Stimulated activated CD8-positive, alpha-beta memory T cell treated with anti-CD3 and anti-CD28 coated beads, Interleukin-12 subunit alpha, Interleukin-12 subunit beta, amount 100 ng/mL, for 24 hours (primary cell): ENCODE data around the gene XKR8.

Source experiments
- DNase-seq: peaks from one replicate; pipeline ENCODE4 v3.0.0-alpha.2; 2020; ENCODE audit errors: extremely low read depth

The XKR8 gene

DNA sequence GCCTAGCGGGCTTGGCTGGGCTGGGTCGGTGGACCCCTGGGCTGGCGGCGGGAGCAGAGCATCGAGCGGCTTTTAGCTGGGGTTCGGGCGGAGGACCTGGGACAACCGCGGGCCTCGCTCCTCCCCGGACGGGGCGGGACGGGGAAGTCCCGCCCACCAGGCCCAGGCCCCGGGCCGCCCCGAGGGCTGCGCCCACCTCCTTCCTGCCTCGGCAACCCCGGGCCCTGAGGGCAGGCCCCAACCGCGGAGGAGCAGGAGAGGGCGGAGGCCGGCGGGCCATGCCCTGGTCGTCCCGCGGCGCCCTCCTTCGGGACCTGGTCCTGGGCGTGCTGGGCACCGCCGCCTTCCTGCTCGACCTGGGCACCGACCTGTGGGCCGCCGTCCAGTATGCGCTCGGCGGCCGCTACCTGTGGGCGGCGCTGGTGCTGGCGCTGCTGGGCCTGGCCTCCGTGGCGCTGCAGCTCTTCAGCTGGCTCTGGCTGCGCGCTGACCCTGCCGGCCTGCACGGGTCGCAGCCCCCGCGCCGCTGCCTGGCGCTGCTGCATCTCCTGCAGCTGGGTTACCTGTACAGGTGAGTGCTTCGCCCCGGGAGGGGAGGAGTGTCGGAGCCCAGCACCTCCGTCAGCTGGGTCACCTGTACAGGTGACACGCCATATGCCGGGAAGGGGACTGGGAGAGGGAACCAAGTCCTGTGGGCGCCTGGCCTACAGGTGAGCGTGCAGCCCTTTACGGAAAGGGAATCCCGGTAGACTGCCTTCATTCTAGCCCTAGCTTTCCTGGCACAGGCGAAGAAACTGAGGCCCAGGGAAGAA lies at the start of gene XKR8:
XKR8 (plus strand) TSS at position 182 of the 812 bp plus-strand sequence; CDS start at position 279, 97 bp downstream.
- DNase-seq = peak; percentile 67

- DNase-seq = no peak
These were observed 47.3 kb upstream of the XKR8 start for GRCh38 chr1:27912429-27912828.

GRCh38 chr1:27915082-27915575 lies 44.6 kb upstream of the XKR8 start:
- no peak for DNase-seq

DNA sequence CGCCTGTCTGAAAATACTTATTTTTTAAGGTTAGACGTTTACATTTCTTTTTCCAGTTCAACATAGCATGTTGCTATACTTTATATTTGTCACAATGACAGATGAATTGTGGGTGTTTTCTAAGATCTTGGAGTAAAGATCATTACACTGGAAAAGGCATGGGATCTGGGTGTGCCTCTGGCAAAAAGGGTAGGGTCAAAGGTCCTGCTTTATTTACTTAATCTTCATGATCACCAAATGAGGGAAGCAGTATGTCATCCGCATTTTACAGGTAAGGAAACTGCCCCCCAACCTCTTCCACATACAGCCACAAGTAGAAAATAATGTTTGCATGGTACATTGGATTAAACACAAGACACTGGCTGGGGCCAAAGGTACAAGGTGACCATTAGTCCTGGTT lies 37.5 kb upstream of the XKR8 start:
- no peak for DNase-seq

DNA sequence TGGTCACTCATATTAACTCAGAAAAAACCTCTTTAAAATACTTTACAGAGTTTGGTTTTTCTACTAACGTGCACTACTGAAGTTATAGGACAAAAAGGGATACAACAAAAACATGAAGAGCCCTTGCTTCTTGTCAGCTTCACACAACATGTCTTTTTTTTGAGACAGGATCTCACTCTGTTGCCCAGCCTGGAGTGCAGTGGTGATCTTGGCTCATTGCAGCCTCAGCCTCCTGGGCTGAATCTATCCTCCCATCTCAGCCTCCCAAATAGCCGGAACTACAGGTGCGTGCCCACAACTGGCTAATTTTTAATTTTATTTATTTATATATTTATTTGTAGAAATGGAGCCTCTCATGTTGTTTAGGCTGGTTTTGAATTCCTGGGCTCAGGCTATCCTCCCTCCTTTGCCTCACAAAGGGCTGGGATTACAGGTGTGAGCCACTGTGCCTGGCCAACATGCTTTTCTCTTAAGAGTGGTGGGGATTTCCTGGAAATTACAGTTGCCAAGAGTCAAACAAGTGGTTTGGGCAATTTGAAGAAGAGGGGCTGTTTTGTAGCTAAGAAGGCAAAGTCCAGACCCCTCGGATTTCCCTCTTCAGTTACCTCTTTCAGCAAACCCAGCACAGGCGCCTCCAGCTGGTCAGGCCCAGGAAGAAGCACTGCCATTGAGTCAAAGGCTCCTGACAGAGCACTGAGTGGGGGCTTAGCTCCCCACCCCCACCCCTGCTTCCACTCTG lies 31.4 kb upstream of the XKR8 start:
- DNase-seq = no peak

DNA sequence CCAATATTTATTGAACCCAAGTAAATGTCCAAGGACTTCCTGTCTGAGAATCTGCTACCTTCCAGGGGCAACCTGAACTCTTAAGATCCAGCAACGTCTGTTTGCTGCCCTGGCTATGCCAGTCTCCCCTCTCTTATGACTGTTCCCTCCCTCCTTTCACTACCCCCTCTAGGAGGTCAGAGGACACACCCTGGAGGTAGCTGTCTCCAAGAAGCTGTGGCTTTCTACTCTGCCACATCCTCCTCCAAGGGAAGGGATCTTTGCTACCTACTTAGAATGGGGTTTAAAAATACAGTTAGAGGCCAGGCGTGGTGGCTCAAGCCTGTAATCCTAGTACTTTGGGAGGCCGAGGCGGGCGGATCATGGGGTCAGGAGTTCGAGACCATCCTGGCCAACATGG lies 28.6 kb upstream of the XKR8 start:
- no peak for DNase-seq

DNA sequence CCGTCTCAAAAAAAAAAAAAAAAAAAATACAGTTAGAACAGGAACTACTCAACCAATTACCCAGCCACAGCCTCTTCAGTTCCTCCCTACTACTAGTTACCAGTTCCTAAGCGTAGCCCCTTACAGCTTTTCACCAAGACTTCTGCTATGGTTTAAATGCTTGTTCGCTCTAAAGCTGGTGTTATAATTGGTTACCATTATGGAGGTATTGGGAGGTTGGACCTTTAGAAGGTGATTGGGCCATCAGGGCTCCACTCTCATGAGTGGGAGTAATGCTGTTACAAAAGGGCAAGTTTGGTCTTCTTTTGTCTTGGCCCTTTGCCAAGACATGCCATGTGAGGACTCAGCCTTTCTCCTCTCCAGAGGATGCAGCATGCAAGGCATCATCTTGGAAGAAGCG lies 28.0 kb upstream of the XKR8 start:
- DNase-seq = no peak

DNA sequence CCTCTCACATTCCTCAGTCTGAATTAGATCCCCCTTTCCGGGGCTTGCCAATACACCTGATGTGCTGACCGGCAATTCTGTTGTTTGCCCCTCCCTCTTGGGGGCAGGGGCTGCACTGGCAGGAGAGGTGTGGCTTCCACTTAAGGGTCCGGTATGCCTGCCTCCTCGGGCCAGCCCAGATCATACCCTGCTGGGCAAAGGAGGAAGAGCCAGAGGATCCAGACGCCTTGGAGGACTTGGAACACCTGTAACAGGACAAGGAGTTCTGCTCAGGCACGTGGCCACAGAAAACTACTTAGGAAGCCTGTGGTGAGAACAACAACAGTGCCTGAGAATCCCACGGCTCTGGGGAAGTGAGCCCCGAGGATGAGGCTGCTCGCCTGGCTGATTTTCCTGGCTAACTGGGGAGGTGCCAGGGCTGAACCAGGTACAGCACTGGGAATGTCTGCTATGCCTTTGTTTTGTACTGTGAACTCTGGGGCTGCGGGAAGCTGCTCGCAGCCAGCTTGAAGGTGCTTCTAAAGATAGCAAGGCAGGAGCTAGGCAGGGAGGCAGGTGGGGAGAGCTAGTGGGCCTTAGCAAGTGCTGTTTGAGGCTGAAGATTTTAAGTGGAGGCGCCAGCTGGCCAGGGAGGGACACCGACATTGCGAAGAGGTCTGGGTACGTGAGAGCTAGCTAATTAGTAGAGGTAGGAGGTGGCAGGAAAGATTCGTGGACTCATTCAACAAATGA lies 24.8 kb upstream of the XKR8 start, which contains the start of gene SMPDL3B:
SMPDL3B (plus strand) TSS at position 183 of the 732 bp plus-strand sequence; CDS start at position 367, 184 bp downstream.
- no peak for DNase-seq

- DNase-seq = no peak
These were observed 24.1 kb upstream of the XKR8 start for GRCh38 chr1:27935721-27936120.

- no peak for DNase-seq
These were observed 23.4 kb upstream of the XKR8 start for GRCh38 chr1:27936370-27936769.

DNA sequence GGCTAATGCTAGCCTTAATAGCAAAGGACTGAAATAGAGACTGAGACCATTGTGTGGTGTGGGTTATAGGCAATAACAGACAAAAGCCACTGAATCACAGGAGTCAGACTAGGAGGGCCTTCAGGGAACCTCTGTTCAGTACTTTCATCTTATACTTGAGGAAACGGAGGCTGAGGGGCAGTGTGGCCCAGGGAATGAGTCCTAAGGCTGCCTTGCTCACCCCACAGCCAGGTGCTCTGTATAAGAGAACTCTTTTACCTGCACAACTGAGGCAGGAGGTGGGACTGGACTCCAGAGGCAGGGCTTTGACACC lies 22.3 kb upstream of the XKR8 start:
- DNase-seq = no peak

DNA sequence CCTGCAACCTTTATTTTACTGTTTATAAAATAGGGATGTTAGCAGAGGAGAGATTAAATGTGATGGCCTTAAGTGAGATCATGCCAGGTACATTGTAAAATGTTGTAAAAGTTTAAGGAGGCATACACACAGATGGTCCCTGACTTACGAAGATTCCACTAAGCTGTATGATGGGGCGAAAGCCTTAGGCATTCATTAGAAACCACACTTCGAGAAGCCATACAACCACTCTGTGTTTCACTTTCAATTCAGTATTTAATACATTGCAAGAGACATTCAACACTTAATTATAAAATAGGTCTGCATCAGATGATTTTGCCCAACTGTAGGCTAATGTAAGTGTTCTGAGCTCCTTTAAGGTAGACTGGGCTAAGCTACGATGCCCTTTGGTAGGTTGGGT lies 21.3 kb upstream of the XKR8 start:
- DNase-seq = no peak

- peak; percentile 47 for DNase-seq
These were observed 19.5 kb upstream of the XKR8 start for GRCh38 chr1:27940297-27940696.

GRCh38 chr1:27940870-27941560 lies 18.8 kb upstream of the XKR8 start:
- DNase-seq = no peak

DNA sequence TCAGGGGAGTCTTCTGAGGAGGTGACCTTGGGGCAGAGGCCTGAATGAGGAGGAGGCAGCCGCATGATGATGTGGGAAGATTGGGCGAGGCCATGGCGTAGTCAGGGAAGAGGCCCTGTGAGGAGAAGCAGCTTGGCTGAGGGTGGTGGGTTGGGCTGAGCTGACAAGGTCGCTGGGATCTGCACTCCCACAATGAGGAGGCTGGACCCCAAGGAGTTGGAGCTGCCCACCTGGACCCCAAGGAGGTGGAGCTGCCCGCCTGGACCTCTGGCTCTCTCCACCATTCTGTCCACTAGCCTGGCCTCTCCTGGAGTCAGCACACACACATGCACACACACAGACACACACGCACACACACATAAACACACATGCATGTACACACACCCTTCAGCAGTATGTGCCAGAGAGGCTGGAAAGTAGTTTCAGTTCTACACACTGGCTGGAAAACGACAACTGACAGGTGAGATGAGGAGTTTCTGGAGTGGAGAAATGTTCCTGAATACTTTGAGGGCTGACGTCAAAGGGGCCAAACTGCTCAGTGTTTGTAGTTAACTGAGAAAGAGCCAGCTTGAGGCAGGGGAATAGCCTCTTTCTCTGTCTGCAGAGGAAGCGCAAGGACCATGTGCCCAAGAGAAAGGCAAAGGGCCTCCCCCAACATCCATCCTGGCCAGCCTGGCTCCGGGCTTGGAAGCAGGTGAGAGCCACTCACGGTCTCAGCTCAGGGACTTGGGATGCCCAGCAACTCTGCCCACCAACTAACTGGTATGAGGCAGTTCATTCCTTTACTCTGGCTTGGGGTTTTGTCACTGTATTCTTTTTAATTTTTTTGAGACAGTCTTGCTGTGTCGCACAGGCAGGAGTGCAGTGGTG lies 17.9 kb upstream of the XKR8 start:
- DNase-seq = no peak

DNA sequence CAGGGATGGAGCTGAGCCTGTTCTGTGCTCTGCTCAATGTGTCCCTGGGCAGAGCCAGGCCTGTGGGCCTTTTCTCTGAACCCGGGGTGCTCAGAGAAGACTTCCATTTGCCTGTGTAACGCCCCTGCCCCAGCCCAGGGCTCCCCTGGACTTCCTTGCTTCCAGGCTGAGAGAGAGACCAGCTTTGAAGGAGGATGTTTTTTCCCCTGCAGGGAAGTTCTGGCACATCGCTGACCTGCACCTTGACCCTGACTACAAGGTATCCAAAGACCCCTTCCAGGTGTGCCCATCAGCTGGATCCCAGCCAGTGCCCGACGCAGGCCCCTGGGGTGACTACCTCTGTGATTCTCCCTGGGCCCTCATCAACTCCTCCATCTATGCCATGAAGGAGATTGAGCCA lies 14.8 kb upstream of the XKR8 start:
- DNase-seq = no peak

GRCh38 chr1:27949027-27949426 lies 10.7 kb upstream of the XKR8 start:
- no peak for DNase-seq

GRCh38 chr1:27951396-27951795 lies 8.4 kb upstream of the XKR8 start:
- no peak for DNase-seq

- no peak for DNase-seq
These were observed 7.6 kb upstream of the XKR8 start for GRCh38 chr1:27952147-27952546.

DNA sequence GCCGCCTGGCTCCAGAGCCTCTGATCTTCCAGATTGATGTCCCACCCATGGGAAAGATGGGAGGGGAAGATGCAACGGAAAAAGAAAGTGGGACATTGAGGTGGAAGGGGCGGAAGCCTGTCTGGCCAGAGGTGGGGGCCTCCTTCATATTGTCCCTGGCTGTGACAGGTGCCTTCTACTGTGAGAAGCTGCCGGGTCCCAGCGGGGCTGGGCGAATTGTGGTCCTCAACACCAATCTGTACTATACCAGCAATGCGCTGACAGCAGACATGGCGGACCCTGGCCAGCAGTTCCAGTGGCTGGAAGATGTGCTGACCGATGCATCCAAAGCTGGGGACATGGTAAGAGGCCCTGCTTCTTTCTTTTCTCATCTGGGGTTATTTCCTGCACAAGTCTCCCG lies 5.6 kb upstream of the XKR8 start:
- no peak for DNase-seq

GRCh38 chr1:27955076-27955475 lies 4.7 kb upstream of the XKR8 start:
- DNase-seq = no peak
